ENCODE data around the gene APBA2.

- no peak for TF ChIP-seq CTCF (conservative IDR thresholded peaks at IDR 0.05; ENCODE audit: low read length)
- TF ChIP-seq EZH2phosphoT487 (IDR thresholded peaks at IDR 0.05; ENCODE audit: borderline replicate concordance): no peak
Observed at GRCh38 chr15:29032751-29033150, 147.0 kb downstream of the APBA2 start.
